GM23338 (cell line): ENCODE results near the gene TJP2. TPM values are rescaled to one million over a fixed set of nuclear protein-coding genes. Genes with fewer than 3 reads are reported as not detected.

ENCODE experiments used
- ATAC-seq: fragments of 200-7000 bp; cut with Tn5 transposase; 3 replicates; pipeline ENCODE4 v1.9.1; 2020
- DNase-seq: peaks from one replicate; pipeline ENCODE4 v3.0.0-alpha.2; 2015; ENCODE audit warnings: low spot score
- H2AFZ ChIP-seq: fragments of 200-600 bp; sonication (generic); 2 replicates; pipeline ENCODE4 v1.8.0; 2016; ENCODE audit warnings: antibody characterized with exemption, mild to moderate bottlenecking, moderate library complexity
- H3F3A ChIP-seq: fragments of 200-600 bp; sonication (generic); replicated peaks from 2 replicates; pipeline ENCODE4 v1.8.0; 2017; ENCODE audit warnings: antibody characterized with exemption, mixed run types, low read depth
- H3K27ac ChIP-seq: fragments of 200-600 bp; sonication (generic); 2 replicates; pipeline ENCODE4 v1.6.1; 2016; ENCODE audit warnings: low read depth
- H3K27me3 ChIP-seq: fragments of 200-600 bp; sonication (generic); 2 replicates; pipeline ENCODE4 v1.8.0; 2016; ENCODE audit warnings: mild to moderate bottlenecking, mixed run types, moderate library complexity; ENCODE audit not compliant: insufficient read depth
- H3K36me3 ChIP-seq: fragments of 200-600 bp; sonication (generic); 2 replicates; pipeline ENCODE4 v1.8.0; 2016; ENCODE audit warnings: mild to moderate bottlenecking; ENCODE audit not compliant: insufficient read depth
- H3K4me1 ChIP-seq: fragments of 200-600 bp; sonication (generic); 2 replicates; pipeline ENCODE4 v1.8.0; 2016; ENCODE audit warnings: mild to moderate bottlenecking, moderate library complexity; ENCODE audit not compliant: insufficient read depth
- H3K4me2 ChIP-seq: fragments of 200-600 bp; sonication (generic); 2 replicates; pipeline ENCODE4 v1.7.1; 2017; ENCODE audit warnings: mixed run types
- H3K4me3 ChIP-seq: fragments of 200-600 bp; sonication (generic); 2 replicates; pipeline ENCODE4 v1.6.1; 2016; ENCODE audit warnings: mixed run types
- H3K79me2 ChIP-seq: fragments of 200-600 bp; sonication (generic); replicated peaks from 2 replicates; pipeline ENCODE4 v1.8.0; 2017; ENCODE audit warnings: mild to moderate bottlenecking; ENCODE audit not compliant: insufficient read depth
- H3K9me2 ChIP-seq: fragments of 200-600 bp; sonication (generic); 2 replicates; pipeline ENCODE4 v1.8.0; 2017; ENCODE audit not compliant: insufficient read depth
- H4K20me1 ChIP-seq: fragments of 200-600 bp; sonication (generic); replicated peaks from 2 replicates; pipeline ENCODE4 v1.8.0; 2017; ENCODE audit warnings: mild to moderate bottlenecking; ENCODE audit not compliant: insufficient read depth
- H3K27ac Mint-ChIP-seq: 2 replicates; pipeline ENCODE4 v1.8.0; 2020; ENCODE audit warnings: inconsistent platforms, mild to moderate bottlenecking, moderate library complexity, mixed read lengths
- H3K27me3 Mint-ChIP-seq: 3 replicates; pipeline ENCODE4 v1.8.0; 2022; ENCODE audit warnings: low read depth, mild to moderate bottlenecking, moderate library complexity, mixed read lengths, inconsistent platforms; ENCODE audit not compliant: insufficient read depth, poor library complexity
- H3K36me3 Mint-ChIP-seq: 3 replicates; pipeline ENCODE4 v1.8.0; 2021; ENCODE audit warnings: low read depth, mild to moderate bottlenecking, inconsistent platforms, moderate library complexity, mixed read lengths
- H3K4me1 Mint-ChIP-seq: 3 replicates; pipeline ENCODE4 v1.8.0; 2020; ENCODE audit warnings: mild to moderate bottlenecking, inconsistent platforms, mixed read lengths
- H3K4me3 Mint-ChIP-seq: 3 replicates; pipeline ENCODE4 v1.8.0; 2021; ENCODE audit warnings: moderate library complexity, mild to moderate bottlenecking, inconsistent platforms, mixed read lengths
- H3K9me3 Mint-ChIP-seq: 3 replicates; pipeline ENCODE4 v1.8.0; 2020; ENCODE audit warnings: moderate library complexity, mild to moderate bottlenecking, inconsistent platforms, mixed read lengths
- EZH2 ChIP-seq: fragments of 200-600 bp; sonication (generic); IDR thresholded peaks from one replicate; pipeline ENCODE4 v1.8.0; 2017; ENCODE audit warnings: antibody characterized with exemption, mild to moderate bottlenecking, low read depth; ENCODE audit not compliant: unreplicated experiment
- ZNF114 ChIP-seq: fragments of 250-450 bp; sonication (Bioruptor Pico); IDR thresholded peaks from 2 replicates; pipeline ENCODE4 v1.5.0; 2020; ENCODE audit warnings: mild to moderate bottlenecking, moderate library complexity
- ZNF331 ChIP-seq: fragments of 250-450 bp; sonication (Bioruptor Pico); IDR thresholded peaks from 2 replicates; pipeline ENCODE4 v1.5.0; 2020; ENCODE audit warnings: low read depth, mild to moderate bottlenecking, moderate library complexity
- polyA plus RNA-seq: library from polyadenylated mRNA; unstranded; fragments of >200 nt; fragmentation: Nextera tagmentation; extraction: Ambion mirVana; gene quantifications from 2 replicates; pipeline ENCODE4 v1.2.1, GENCODE V29; 2016
- total RNA-seq: library from RNA; depleted of rRNA; stranded (reverse); fragments of >200 nt; shearing (Covaris generic); gene quantifications from 2 replicates; pipeline ENCODE4 v1.2.3, GENCODE V29; 2014
- TF ChIP-seq, protein P1 (sequence below): IDR thresholded peaks from 2 replicates; pipeline ENCODE4 v1.6.1; 2016; ENCODE audit warnings: antibody characterized with exemption
- TF ChIP-seq, protein P2 (sequence below), 2 experiments: fragments of 200-600 bp in 1 of 2; sonication (generic) in 1 of 2; conservative IDR thresholded peaks; 2 replicates each; pipeline versions ENCODE4 v1.5.1 to v1.6.1; 2016 to 2017; ENCODE audit warnings: antibody characterized with exemption in 2 of 2, low read depth in 2 of 2, mild to moderate bottlenecking in 2 of 2, moderate library complexity in 1 of 2
- TF ChIP-seq, protein P3 (sequence below): fragments of 250-450 bp; sonication (Bioruptor Pico); IDR thresholded peaks from 2 replicates; pipeline ENCODE4 v1.5.0; 2020; ENCODE audit warnings: mild to moderate bottlenecking, moderate library complexity

TJP2 gene
- total and polyA plus RNA-seq, 2 experiments from 2014 or later, result 37.6 to 234 TPM

DNA sequence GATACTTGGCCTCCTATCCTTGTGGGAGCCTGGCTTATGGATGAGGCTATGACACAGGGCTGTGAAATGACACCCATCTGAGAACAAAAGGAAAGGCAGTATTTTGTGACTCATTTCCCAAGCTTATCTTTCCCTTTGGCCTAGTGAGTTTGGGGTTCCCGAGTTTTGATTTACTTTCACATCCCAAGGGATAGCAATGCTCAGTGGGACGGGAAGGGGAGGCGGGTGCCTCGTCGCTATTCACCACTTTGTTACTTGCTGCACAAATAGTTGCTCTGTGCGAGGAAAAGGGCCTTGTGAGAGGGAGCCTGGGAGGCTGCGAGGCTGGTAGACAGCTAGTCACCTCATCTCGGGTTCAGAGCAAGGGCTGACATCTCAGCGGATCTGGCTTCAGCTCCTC is 91.8 kb downstream of the TJP2 start:
- H3K4me2 ChIP-seq, result no peak overlapping the region
- H3K4me1 Mint-ChIP-seq, result peaks cover 9% of the 10 kb centered on the region; the same call in 2 of the 3 replicates
- no peaks in the 10 kb centered on the region for H3F3A ChIP-seq
- H3K27me3 Mint-ChIP-seq, result peaks cover 5% of the 10 kb centered on the region
- H3K9me3 Mint-ChIP-seq, result peaks cover 3% of the 10 kb centered on the region; the same call in 1 of the 3 replicates
- H3K4me3 Mint-ChIP-seq, result no peak overlapping the region
- no peaks in the 10 kb centered on the region for H3K27me3 ChIP-seq
- H3K36me3 Mint-ChIP-seq, result no peaks in the 10 kb centered on the region
- peaks cover 11% of the 10 kb centered on the region for H3K4me1 ChIP-seq
- H2AFZ ChIP-seq, result peak overlapping the region; percentile 72
- no peak overlapping the region for H3K27ac ChIP-seq
- ATAC-seq (peak; percentile 46), DNase-seq (peak; percentile 19)
- no peaks in the 10 kb centered on the region for H3K9me2 ChIP-seq
- H3K27ac Mint-ChIP-seq, result no peak overlapping the region; the same call in 1 of the 2 replicates
- H4K20me1 ChIP-seq, result no peaks in the 10 kb centered on the region
- no peaks in the 10 kb centered on the region for H3K36me3 ChIP-seq
- no peak overlapping the region for H3K4me3 ChIP-seq
- TF ChIP-seq, protein P1, sequence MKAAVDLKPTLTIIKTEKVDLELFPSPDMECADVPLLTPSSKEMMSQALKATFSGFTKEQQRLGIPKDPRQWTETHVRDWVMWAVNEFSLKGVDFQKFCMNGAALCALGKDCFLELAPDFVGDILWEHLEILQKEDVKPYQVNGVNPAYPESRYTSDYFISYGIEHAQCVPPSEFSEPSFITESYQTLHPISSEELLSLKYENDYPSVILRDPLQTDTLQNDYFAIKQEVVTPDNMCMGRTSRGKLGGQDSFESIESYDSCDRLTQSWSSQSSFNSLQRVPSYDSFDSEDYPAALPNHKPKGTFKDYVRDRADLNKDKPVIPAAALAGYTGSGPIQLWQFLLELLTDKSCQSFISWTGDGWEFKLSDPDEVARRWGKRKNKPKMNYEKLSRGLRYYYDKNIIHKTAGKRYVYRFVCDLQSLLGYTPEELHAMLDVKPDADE, result no peak
- TF ChIP-seq EZH2 (no peak), ZNF331 (CRISPR knock-in tag) (no peak), ZNF114 (no peak)
- TF ChIP-seq, protein P2, sequence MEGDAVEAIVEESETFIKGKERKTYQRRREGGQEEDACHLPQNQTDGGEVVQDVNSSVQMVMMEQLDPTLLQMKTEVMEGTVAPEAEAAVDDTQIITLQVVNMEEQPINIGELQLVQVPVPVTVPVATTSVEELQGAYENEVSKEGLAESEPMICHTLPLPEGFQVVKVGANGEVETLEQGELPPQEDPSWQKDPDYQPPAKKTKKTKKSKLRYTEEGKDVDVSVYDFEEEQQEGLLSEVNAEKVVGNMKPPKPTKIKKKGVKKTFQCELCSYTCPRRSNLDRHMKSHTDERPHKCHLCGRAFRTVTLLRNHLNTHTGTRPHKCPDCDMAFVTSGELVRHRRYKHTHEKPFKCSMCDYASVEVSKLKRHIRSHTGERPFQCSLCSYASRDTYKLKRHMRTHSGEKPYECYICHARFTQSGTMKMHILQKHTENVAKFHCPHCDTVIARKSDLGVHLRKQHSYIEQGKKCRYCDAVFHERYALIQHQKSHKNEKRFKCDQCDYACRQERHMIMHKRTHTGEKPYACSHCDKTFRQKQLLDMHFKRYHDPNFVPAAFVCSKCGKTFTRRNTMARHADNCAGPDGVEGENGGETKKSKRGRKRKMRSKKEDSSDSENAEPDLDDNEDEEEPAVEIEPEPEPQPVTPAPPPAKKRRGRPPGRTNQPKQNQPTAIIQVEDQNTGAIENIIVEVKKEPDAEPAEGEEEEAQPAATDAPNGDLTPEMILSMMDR (conservative IDR thresholded peaks at IDR 0.05; ENCODE audit: low read depth in 2 of 2), result no peak
- TF ChIP-seq, protein P3, sequence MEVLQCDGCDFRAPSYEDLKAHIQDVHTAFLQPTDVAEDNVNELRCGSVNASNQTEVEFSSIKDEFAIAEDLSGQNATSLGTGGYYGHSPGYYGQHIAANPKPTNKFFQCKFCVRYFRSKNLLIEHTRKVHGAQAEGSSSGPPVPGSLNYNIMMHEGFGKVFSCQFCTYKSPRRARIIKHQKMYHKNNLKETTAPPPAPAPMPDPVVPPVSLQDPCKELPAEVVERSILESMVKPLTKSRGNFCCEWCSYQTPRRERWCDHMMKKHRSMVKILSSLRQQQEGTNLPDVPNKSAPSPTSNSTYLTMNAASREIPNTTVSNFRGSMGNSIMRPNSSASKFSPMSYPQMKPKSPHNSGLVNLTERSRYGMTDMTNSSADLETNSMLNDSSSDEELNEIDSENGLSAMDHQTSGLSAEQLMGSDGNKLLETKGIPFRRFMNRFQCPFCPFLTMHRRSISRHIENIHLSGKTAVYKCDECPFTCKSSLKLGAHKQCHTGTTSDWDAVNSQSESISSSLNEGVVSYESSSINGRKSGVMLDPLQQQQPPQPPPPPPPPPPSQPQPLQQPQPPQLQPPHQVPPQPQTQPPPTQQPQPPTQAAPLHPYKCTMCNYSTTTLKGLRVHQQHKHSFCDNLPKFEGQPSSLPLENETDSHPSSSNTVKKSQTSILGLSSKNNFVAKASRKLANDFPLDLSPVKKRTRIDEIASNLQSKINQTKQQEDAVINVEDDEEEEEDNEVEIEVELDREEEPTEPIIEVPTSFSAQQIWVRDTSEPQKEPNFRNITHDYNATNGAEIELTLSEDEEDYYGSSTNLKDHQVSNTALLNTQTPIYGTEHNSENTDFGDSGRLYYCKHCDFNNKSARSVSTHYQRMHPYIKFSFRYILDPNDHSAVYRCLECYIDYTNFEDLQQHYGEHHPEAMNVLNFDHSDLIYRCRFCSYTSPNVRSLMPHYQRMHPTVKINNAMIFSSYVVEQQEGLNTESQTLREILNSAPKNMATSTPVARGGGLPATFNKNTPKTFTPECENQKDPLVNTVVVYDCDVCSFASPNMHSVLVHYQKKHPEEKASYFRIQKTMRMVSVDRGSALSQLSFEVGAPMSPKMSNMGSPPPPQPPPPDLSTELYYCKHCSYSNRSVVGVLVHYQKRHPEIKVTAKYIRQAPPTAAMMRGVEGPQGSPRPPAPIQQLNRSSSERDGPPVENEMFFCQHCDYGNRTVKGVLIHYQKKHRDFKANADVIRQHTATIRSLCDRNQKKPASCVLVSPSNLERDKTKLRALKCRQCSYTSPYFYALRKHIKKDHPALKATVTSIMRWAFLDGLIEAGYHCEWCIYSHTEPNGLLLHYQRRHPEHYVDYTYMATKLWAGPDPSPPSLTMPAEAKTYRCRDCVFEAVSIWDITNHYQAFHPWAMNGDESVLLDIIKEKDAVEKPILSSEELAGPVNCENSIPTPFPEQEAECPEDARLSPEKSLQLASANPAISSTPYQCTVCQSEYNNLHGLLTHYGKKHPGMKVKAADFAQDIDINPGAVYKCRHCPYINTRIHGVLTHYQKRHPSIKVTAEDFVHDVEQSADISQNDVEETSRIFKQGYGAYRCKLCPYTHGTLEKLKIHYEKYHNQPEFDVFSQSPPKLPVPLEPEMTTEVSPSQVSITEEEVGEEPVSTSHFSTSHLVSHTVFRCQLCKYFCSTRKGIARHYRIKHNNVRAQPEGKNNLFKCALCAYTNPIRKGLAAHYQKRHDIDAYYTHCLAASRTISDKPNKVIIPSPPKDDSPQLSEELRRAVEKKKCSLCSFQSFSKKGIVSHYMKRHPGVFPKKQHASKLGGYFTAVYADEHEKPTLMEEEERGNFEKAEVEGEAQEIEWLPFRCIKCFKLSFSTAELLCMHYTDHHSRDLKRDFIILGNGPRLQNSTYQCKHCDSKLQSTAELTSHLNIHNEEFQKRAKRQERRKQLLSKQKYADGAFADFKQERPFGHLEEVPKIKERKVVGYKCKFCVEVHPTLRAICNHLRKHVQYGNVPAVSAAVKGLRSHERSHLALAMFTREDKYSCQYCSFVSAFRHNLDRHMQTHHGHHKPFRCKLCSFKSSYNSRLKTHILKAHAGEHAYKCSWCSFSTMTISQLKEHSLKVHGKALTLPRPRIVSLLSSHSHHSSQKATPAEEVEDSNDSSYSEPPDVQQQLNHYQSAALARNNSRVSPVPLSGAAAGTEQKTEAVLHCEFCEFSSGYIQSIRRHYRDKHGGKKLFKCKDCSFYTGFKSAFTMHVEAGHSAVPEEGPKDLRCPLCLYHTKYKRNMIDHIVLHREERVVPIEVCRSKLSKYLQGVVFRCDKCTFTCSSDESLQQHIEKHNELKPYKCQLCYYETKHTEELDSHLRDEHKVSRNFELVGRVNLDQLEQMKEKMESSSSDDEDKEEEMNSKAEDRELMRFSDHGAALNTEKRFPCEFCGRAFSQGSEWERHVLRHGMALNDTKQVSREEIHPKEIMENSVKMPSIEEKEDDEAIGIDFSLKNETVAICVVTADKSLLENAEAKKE (CRISPR knock-in tag), result no peak
- H3K79me2 ChIP-seq, result no peaks in the 10 kb centered on the region
